Peyer's patch (tissue), 4 donors: Measurements from ENCODE around the gene JAK1. TPM values are rescaled to one million over a fixed set of nuclear protein-coding genes. Genes with fewer than 3 reads are reported as not detected.

ENCODE experiments used
- DNase-seq, 3 donors: peaks; one replicate each; pipeline ENCODE4 v3.0.0-alpha.2; 2017 to 2019
- H3K27ac ChIP-seq, 4 donors: fragments of 200-600 bp; sonication (generic); one replicate each; pipeline ENCODE4 v1.5.1; 2016 to 2019
- H3K27me3 ChIP-seq, 2 donors: fragments of 200-600 bp; sonication (generic); one replicate each; pipeline ENCODE4 v1.5.1; 2019
- H3K36me3 ChIP-seq, 3 donors: fragments of 200-600 bp; sonication (generic); one replicate each; pipeline ENCODE4 v1.5.1; 2016 to 2019
- H3K4me1 ChIP-seq, 4 donors: fragments of 200-600 bp; sonication (generic); one replicate each; pipeline ENCODE4 v1.5.1; 2016 to 2019
- H3K4me3 ChIP-seq, 4 donors: fragments of 200-600 bp; sonication (generic); 1 replicate in 3 of 4; 2 replicates in 1 of 4; pipeline ENCODE4 v1.5.1; 2016 to 2019; ENCODE audit warnings: mild to moderate bottlenecking in 1 of 4
- H3K9me3 ChIP-seq, 4 donors: fragments of 200-600 bp; sonication (generic); one replicate each; pipeline ENCODE4 v1.5.1; 2016 to 2019; ENCODE audit warnings: mild to moderate bottlenecking in 1 of 4
- POLR2A ChIP-seq, 2 donors: fragments of 450-650 bp; IDR thresholded peaks; one replicate each; pipeline ENCODE4 v1.5.1; 2017; ENCODE audit warnings: antibody characterized with exemption in 2 of 2, mild to moderate bottlenecking in 2 of 2, moderate library complexity in 2 of 2
- total RNA-seq, 4 donors: library from RNA; depleted of rRNA; stranded (reverse); fragments of >200 nt; gene quantifications; one replicate each; pipeline ENCODE4 v1.1.0, GENCODE V29; 2016
- TF ChIP-seq, protein P1 (sequence below), 6 experiments: fragments of 450-650 bp in 4 of 6; fragments of 200-600 bp in 2 of 6; sonication (generic) in 1 of 6; IDR thresholded peaks; one replicate each; pipeline ENCODE4 v1.5.1; 2017 to 2019; ENCODE audit warnings: antibody characterized with exemption in 6 of 6, mild to moderate bottlenecking in 3 of 6, moderate library complexity in 1 of 6

Gene JAK1
- total RNA-seq, 4 donors from 2014 or later = 116 to 251 (median 126) TPM

DNA sequence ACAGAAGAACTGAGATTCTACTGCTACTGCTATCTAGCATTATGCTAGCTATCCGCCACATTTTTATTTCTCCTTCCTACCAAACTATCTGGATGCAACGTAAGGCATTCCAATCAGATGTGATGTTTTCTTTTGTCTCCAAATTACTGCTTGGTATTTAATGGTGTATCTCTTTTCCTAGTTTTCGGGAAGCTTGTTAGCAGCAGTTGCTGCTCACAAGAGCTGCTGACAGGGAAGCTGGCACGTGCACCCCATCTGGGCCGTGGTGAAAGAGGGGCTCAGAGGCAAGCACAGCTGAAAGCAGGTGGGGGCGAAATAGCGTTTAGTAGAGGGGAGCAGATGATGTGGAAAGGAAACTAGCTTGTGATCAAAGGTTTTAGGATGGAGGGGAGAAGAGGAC lies 57.3 kb downstream of the JAK1 start:
- Histone ChIP-seq H3K27me3 (no peaks in the 10 kb centered on the region), H3K9me3 (no peaks in the 10 kb centered on the region), H3K36me3 (no peaks in the 10 kb centered on the region), H3K27ac (no peak overlapping the region), H3K4me3 (no peak overlapping the region), H3K4me1 (peaks cover 0 to 46% (median 2%) of the 10 kb centered on the region in 4 donors)
- no peak for TF ChIP-seq POLR2A (IDR thresholded peaks at IDR 0.05)
- TF ChIP-seq, protein P1, sequence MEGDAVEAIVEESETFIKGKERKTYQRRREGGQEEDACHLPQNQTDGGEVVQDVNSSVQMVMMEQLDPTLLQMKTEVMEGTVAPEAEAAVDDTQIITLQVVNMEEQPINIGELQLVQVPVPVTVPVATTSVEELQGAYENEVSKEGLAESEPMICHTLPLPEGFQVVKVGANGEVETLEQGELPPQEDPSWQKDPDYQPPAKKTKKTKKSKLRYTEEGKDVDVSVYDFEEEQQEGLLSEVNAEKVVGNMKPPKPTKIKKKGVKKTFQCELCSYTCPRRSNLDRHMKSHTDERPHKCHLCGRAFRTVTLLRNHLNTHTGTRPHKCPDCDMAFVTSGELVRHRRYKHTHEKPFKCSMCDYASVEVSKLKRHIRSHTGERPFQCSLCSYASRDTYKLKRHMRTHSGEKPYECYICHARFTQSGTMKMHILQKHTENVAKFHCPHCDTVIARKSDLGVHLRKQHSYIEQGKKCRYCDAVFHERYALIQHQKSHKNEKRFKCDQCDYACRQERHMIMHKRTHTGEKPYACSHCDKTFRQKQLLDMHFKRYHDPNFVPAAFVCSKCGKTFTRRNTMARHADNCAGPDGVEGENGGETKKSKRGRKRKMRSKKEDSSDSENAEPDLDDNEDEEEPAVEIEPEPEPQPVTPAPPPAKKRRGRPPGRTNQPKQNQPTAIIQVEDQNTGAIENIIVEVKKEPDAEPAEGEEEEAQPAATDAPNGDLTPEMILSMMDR (IDR thresholded peaks at IDR 0.05) = no peak
- no peak for DNase-seq

DNA sequence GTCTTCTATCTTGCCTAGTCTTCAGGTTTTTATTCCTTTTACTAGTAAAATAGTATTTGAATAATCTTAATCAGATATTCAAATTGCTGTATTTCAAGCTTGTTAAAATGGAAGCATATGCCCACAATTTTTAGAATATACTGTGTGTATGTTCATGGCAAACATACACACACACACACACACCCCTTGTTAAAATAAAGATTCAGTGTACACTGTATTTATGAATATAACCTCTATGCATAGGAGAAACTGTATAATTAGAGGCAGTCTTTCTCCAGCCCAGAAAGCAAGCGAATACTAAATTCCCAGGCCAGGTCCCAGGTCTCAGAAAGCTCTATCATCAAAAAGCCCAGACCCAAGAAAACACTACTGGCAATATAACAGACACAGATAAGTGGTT lies 57.8 kb downstream of the JAK1 start:
- H3K27ac ChIP-seq = no peak overlapping the region
- no peak for DNase-seq
- H3K36me3 ChIP-seq = no peaks in the 10 kb centered on the region
- H3K4me3 ChIP-seq = no peak overlapping the region
- peaks cover 0 to 41% (median 2%) of the 10 kb centered on the region in 4 donors for H3K4me1 ChIP-seq
- no peaks in the 10 kb centered on the region for H3K27me3 ChIP-seq
- no peaks in the 10 kb centered on the region for H3K9me3 ChIP-seq
- TF ChIP-seq, protein P1 (IDR thresholded peaks at IDR 0.05) = no peak
- no peak for TF ChIP-seq POLR2A (IDR thresholded peaks at IDR 0.05)

DNA sequence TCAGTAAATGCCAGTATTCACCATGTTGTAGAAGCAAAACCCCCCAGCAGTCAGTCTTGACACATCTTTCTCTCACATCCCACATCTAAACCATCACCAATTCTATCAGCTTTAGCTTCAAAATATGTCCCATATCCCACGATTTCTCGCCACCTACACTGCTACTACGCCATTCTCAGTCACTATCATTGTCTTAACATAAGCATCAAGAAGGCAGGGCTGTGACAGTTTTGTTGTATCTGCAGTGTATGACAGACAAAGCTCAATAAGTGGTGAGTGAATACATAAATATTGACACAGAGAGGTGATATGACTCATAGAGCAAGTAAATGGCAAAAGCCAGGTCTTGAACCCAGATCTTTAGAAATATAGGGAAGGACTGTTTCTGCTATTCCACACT lies 59.9 kb downstream of the JAK1 start:
- Histone ChIP-seq H3K27me3 (no peaks in the 10 kb centered on the region), H3K9me3 (no peaks in the 10 kb centered on the region), H3K27ac (no peak overlapping the region), H3K4me1 (peaks cover 0 to 26% (median 0%) of the 10 kb centered on the region in 4 donors), H3K4me3 (no peak overlapping the region), H3K36me3 (no peaks in the 10 kb centered on the region)
- no peak for TF ChIP-seq POLR2A (IDR thresholded peaks at IDR 0.05)
- TF ChIP-seq, protein P1 (IDR thresholded peaks at IDR 0.05) = no peak
- no peak for DNase-seq

DNA sequence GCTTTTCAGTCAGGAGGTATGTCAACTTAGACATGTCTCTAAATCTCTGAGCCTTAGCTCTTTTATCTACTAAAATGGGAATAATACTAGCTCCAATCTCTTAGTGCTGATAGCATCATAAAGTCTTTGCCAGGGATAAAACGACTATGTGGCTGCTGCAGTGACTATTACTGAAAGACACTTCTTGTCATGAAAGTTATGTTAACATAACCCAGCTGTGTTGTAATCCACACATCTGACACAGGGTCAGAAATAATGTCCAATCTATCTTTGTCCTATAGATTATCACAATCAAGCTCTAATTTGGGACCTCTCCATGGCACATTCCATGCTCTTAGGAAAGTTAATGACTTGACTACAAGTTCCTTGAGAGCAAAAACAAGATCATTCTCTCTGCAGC lies 62.8 kb downstream of the JAK1 start:
- no peak overlapping the region for H3K27ac ChIP-seq
- no peaks in the 10 kb centered on the region for H3K9me3 ChIP-seq
- H3K36me3 ChIP-seq = no peaks in the 10 kb centered on the region
- peaks cover 0 to 27% (median 1%) of the 10 kb centered on the region in 4 donors for H3K4me1 ChIP-seq
- no peak overlapping the region for H3K4me3 ChIP-seq
- H3K27me3 ChIP-seq = no peaks in the 10 kb centered on the region
- DNase-seq = no peak
- TF ChIP-seq, protein P1 (IDR thresholded peaks at IDR 0.05) = no peak
- no peak for TF ChIP-seq POLR2A (IDR thresholded peaks at IDR 0.05)

DNA sequence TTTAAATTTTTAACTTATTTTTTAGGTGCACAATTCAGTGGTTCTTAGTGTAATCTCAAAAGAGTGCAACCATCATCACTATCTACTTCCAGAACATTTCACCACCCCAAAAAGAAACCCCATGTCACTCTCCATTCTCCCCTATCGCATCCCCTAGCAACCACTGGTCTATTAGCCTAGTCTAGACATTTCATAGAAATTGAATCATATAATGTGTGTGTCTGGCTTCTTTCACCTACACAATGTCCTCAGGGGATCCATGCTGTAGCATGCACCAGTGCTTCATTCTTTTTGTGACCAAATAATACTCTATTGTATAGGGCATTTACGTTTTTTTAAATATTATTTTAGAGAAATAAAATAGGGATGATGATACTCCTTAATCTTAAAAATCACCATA lies 64.7 kb downstream of the JAK1 start:
- Histone ChIP-seq H3K9me3 (no peaks in the 10 kb centered on the region), H3K36me3 (no peaks in the 10 kb centered on the region), H3K27ac (no peak overlapping the region), H3K4me1 (peaks cover 0 to 32% (median 8%) of the 10 kb centered on the region in 4 donors), H3K4me3 (no peak overlapping the region), H3K27me3 (no peaks in the 10 kb centered on the region)
- TF ChIP-seq POLR2A (IDR thresholded peaks at IDR 0.05) = no peak
- TF ChIP-seq, protein P1 (IDR thresholded peaks at IDR 0.05) = no peak
- no peak for DNase-seq

DNA sequence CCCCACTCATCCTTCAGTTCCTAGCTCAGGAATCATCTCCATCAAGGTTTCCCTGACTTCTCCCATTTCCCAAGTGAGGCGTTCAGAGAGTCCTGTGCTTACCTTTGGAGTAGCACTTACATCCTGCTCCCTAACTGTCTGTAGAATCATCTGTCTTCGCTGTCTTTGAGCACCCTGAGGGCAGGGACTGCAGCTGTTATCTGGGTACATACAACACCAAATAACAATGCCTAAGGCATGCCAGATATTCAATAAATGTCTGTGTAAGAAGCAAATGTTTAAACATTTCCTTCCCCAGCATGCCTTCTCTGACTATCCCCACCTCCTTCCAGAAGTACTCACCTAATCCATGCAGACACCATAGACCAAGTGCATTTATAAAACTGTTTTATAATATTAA lies 65.4 kb downstream of the JAK1 start:
- Histone ChIP-seq H3K4me3 (no peak overlapping the region), H3K4me1 (peaks cover 0 to 32% (median 10%) of the 10 kb centered on the region in 4 donors), H3K27me3 (no peaks in the 10 kb centered on the region), H3K36me3 (no peaks in the 10 kb centered on the region), H3K27ac (no peak overlapping the region), H3K9me3 (no peaks in the 10 kb centered on the region)
- TF ChIP-seq, protein P1 (IDR thresholded peaks at IDR 0.05) = no peak
- no peak for TF ChIP-seq POLR2A (IDR thresholded peaks at IDR 0.05)
- no peak for DNase-seq
